IMR-90 (cell line): ENCODE results near the gene PF4V1.

Experiments
- CEBPB ChIP-seq: IDR thresholded peaks from 2 replicates; pipeline ENCODE4 v1.6.1; 2012; ENCODE audit warnings: low read depth, low read length, improper control_type of control experiment
- FOS ChIP-seq: fragments of 150-350 bp; IDR thresholded peaks from 2 replicates; pipeline ENCODE4 v1.6.1; 2016; ENCODE audit warnings: low read depth, low read length
- MAFK ChIP-seq: IDR thresholded peaks from 2 replicates; pipeline ENCODE4 v1.6.1; 2012; ENCODE audit warnings: low read depth, low read length, improper control_type of control experiment
- POLR2A ChIP-seq: IDR thresholded peaks from 2 replicates; pipeline ENCODE4 v1.6.1; 2012; ENCODE audit warnings: mild to moderate bottlenecking, low read depth, low read length
- RAD21 ChIP-seq: IDR thresholded peaks from 2 replicates; pipeline ENCODE4 v1.6.1; 2012; ENCODE audit warnings: low read length, improper control_type of control experiment
- TF ChIP-seq, protein P1 (sequence below): conservative IDR thresholded peaks from 2 replicates; pipeline ENCODE4 v1.5.1; 2012; ENCODE audit warnings: mild to moderate bottlenecking, low read depth, low read length, improper control_type of control experiment

DNA sequence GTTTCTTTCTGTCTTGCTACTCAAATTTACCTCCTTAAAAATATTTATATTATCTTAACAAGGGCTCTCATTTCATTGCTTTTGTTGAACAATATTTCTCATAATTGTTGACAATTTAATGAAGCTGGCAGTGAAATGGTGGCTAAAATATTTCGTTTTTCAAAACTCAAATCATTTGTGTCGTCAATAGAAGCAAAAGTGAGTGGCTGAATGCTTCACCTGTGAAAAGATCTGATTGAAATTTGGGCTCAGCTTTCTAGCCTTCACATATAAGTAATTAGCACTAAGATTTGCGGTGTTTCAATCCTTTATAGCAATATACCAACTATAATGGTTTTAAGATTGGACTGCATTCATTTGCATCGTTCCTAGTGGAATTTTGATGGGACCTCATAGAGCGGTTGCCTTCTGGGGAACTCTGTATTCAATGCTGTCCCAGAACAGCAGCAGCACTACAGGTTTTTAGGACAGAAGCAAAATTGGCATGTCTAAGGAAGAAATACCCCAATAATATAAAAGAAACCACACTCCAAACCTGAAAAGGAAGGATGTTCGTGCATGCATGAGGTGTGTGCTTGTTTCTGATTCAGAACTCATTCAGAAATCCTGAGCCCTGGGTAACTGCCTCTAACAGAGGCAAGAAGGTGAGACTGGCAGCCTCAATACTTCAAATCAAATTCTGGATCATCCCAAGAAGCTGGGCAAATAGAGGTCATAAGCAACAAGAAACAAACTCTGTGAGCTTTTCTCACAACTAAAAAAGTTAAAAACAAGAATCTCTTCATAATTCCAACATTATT, 18.6 kb downstream of the PF4V1 start:
- TF ChIP-seq, protein P1, sequence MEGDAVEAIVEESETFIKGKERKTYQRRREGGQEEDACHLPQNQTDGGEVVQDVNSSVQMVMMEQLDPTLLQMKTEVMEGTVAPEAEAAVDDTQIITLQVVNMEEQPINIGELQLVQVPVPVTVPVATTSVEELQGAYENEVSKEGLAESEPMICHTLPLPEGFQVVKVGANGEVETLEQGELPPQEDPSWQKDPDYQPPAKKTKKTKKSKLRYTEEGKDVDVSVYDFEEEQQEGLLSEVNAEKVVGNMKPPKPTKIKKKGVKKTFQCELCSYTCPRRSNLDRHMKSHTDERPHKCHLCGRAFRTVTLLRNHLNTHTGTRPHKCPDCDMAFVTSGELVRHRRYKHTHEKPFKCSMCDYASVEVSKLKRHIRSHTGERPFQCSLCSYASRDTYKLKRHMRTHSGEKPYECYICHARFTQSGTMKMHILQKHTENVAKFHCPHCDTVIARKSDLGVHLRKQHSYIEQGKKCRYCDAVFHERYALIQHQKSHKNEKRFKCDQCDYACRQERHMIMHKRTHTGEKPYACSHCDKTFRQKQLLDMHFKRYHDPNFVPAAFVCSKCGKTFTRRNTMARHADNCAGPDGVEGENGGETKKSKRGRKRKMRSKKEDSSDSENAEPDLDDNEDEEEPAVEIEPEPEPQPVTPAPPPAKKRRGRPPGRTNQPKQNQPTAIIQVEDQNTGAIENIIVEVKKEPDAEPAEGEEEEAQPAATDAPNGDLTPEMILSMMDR = no peak
- TF ChIP-seq FOS = no peak
- no peak for TF ChIP-seq POLR2A
- TF ChIP-seq CEBPB = no peak
- TF ChIP-seq MAFK = no peak
- no peak for TF ChIP-seq RAD21
